ENCODE measurements around the gene PAXX.

The PAXX gene

GRCh38 chr9:137015540-137015930 lies 23.3 kb downstream of the PAXX start:
- Histone ChIP-seq H3K27me3 (ENCODE audit: insufficient read depth, low read depth) (peaks cover 5% of the 10 kb centered on the region; the same call in 1 of the 2 replicates), H3K79me2 (ENCODE audit: insufficient read depth, low read depth) (no peaks in the 10 kb centered on the region), H3K4me3 (IDR thresholded peaks at IDR 0.05; ENCODE audit: insufficient read depth, low read depth, low read length) (no peak overlapping the region), H2AFZ (ENCODE audit: low read depth) (no peak overlapping the region), H3K4me1 (ENCODE audit: low read depth, poor library complexity, severe bottlenecking) (no peaks in the 10 kb centered on the region), H4K20me1 (ENCODE audit: insufficient read depth) (no peaks in the 10 kb centered on the region), H3K9ac (no peak overlapping the region), H3K4me2 (no peak overlapping the region), H3K36me3 (ENCODE audit: insufficient read depth) (no peaks in the 10 kb centered on the region), H3K27ac (no peak overlapping the region)
- TF ChIP-seq CTCF (conservative IDR thresholded peaks at IDR 0.05; ENCODE audit: low read depth, low read length) = no peak

GRCh38 chr9:137015976-137016375 lies 23.8 kb downstream of the PAXX start:
- Histone ChIP-seq H3K4me2 (no peak overlapping the region), H3K27ac (no peak overlapping the region), H3K9ac (no peak overlapping the region), H3K4me3 (IDR thresholded peaks at IDR 0.05; ENCODE audit: insufficient read depth, low read depth, low read length) (no peak overlapping the region), H3K79me2 (ENCODE audit: insufficient read depth, low read depth) (no peaks in the 10 kb centered on the region), H3K36me3 (ENCODE audit: insufficient read depth) (no peaks in the 10 kb centered on the region), H2AFZ (ENCODE audit: low read depth) (no peak overlapping the region), H3K4me1 (ENCODE audit: low read depth, poor library complexity, severe bottlenecking) (no peaks in the 10 kb centered on the region), H3K27me3 (ENCODE audit: insufficient read depth, low read depth) (peaks cover 5% of the 10 kb centered on the region; the same call in 1 of the 2 replicates), H4K20me1 (ENCODE audit: insufficient read depth) (no peaks in the 10 kb centered on the region)
- no peak for TF ChIP-seq CTCF (conservative IDR thresholded peaks at IDR 0.05; ENCODE audit: low read depth, low read length)

GRCh38 chr9:137016436-137016835 lies 24.2 kb downstream of the PAXX start:
- H4K20me1 ChIP-seq (ENCODE audit: insufficient read depth) = no peaks in the 10 kb centered on the region
- H3K4me1 ChIP-seq (ENCODE audit: low read depth, poor library complexity, severe bottlenecking) = no peaks in the 10 kb centered on the region
- H3K4me2 ChIP-seq = no peak overlapping the region
- H3K36me3 ChIP-seq (ENCODE audit: insufficient read depth) = no peaks in the 10 kb centered on the region
- H3K27ac ChIP-seq = no peak overlapping the region
- peaks cover 5% of the 10 kb centered on the region; the same call in 1 of the 2 replicates for H3K27me3 ChIP-seq (ENCODE audit: insufficient read depth, low read depth)
- TF ChIP-seq CTCF (conservative IDR thresholded peaks at IDR 0.05; ENCODE audit: low read depth, low read length) = no peak
- no peak overlapping the region for H2AFZ ChIP-seq (ENCODE audit: low read depth)
- H3K79me2 ChIP-seq (ENCODE audit: insufficient read depth, low read depth) = no peaks in the 10 kb centered on the region
- H3K9ac ChIP-seq = no peak overlapping the region
- H3K4me3 ChIP-seq (IDR thresholded peaks at IDR 0.05; ENCODE audit: insufficient read depth, low read depth, low read length) = no peak overlapping the region

GRCh38 chr9:137017071-137017470 lies 24.8 kb downstream of the PAXX start:
- H3K36me3 ChIP-seq (ENCODE audit: insufficient read depth) = no peaks in the 10 kb centered on the region
- peaks cover 5% of the 10 kb centered on the region; the same call in 1 of the 2 replicates for H3K27me3 ChIP-seq (ENCODE audit: insufficient read depth, low read depth)
- H3K4me3 ChIP-seq (IDR thresholded peaks at IDR 0.05; ENCODE audit: insufficient read depth, low read depth, low read length) = no peak overlapping the region
- H3K27ac ChIP-seq = no peak overlapping the region
- no peak overlapping the region for H2AFZ ChIP-seq (ENCODE audit: low read depth)
- no peaks in the 10 kb centered on the region for H3K4me1 ChIP-seq (ENCODE audit: low read depth, poor library complexity, severe bottlenecking)
- H3K9ac ChIP-seq = no peak overlapping the region
- no peak for TF ChIP-seq CTCF (conservative IDR thresholded peaks at IDR 0.05; ENCODE audit: low read depth, low read length)
- no peaks in the 10 kb centered on the region for H3K79me2 ChIP-seq (ENCODE audit: insufficient read depth, low read depth)
- H3K4me2 ChIP-seq = no peak overlapping the region
- H4K20me1 ChIP-seq (ENCODE audit: insufficient read depth) = no peaks in the 10 kb centered on the region
